ENCODE data around the gene SRCIN1. TPM values are rescaled to one million over a fixed set of nuclear protein-coding genes. Genes with fewer than 3 reads are reported as not detected.

SRCIN1 gene
- total RNA-seq, 1 experiment from 2014 or later = 6.9 TPM

GRCh38 chr17:38511150-38512108 is 94.3 kb downstream of the SRCIN1 start:
- Histone ChIP-seq H3K27me3 (ENCODE audit: insufficient read depth, low read length) (no peaks in the 10 kb centered on the region; the same call in 1 of the 2 replicates), H3K79me2 (ENCODE audit: insufficient read depth, low read length) (no peaks in the 10 kb centered on the region), H3K23me2 (ENCODE audit: insufficient read length, low read depth, low read length, poor library complexity, severe bottlenecking) (peaks cover 18% of the 10 kb centered on the region), H3K23ac (ENCODE audit: insufficient read length, low read depth, low read length) (no peak overlapping the region), H2BK120ac (ENCODE audit: low read depth, low read length, poor library complexity, severe bottlenecking) (no peak overlapping the region), H3K79me1 (ENCODE audit: insufficient read depth, low read depth, low read length, poor library complexity, severe bottlenecking) (no peaks in the 10 kb centered on the region), H4K20me1 (ENCODE audit: control insufficient read depth, insufficient read depth, insufficient read length) (no peaks in the 10 kb centered on the region), H2BK12ac (ENCODE audit: insufficient read length, low read depth, low read length) (no peak overlapping the region), H2AFZ (ENCODE audit: low read length) (no peak overlapping the region), H2BK20ac (ENCODE audit: low read depth, low read length, poor library complexity, severe bottlenecking) (no peak overlapping the region), H2AK5ac (ENCODE audit: insufficient read length, low read length) (no peak overlapping the region), H4K91ac (ENCODE audit: insufficient read length, low read depth, low read length) (no peak overlapping the region), H2BK5ac (ENCODE audit: insufficient read length, low read length) (no peak overlapping the region), H3K18ac (ENCODE audit: insufficient read length, low read depth, low read length) (no peak overlapping the region), H3K9me3 (ENCODE audit: control insufficient read depth, low read depth, low read length) (no peaks in the 10 kb centered on the region), H3K9ac (ENCODE audit: extremely low read depth, insufficient read length, low read length) (no peak overlapping the region), H4K5ac (ENCODE audit: insufficient read length, low read depth, low read length) (no peak overlapping the region), H3K27ac (ENCODE audit: insufficient read length, low read depth, low read length) (no peak overlapping the region), H3K14ac (ENCODE audit: insufficient read depth, low read length) (peak overlapping the region; percentile 20; the same call in 1 of the 2 replicates), H3K4me2 (ENCODE audit: insufficient read depth, insufficient read length, low read length) (peak overlapping the region; percentile 67), H3K4ac (ENCODE audit: low read depth, low read length) (no peak overlapping the region), H3T11ph (ENCODE audit: low read length) (no peak overlapping the region), H4K8ac (replicated peaks; ENCODE audit: insufficient read length, low read depth, low read length) (no peak overlapping the region), H3K4me1 (ENCODE audit: insufficient read depth, low read length) (peaks cover 8% of the 10 kb centered on the region; the same call in 1 of the 2 replicates), H3K56ac (ENCODE audit: insufficient read length, low read depth, low read length) (no peak overlapping the region), H2BK15ac (ENCODE audit: low read depth, low read length) (no peak overlapping the region)
- H3K4me1 Mint-ChIP-seq = peaks cover 35 to 39% of the 10 kb centered on the region in 2 experiments
- peaks cover 0 to 3% of the 10 kb centered on the region in 2 experiments; a peak in 1 of 5 replicates for H3K9me3 Mint-ChIP-seq
- WGBS (ENCODE audit: extremely low coverage, insufficient read length, low lambda C conversion rate) = no CpG with 5 or more reads among the region's 15 CpGs
- H3K27me3 Mint-ChIP-seq (ENCODE audit: low read depth) = peaks cover 47% of the 10 kb centered on the region
- no peak for DNase-seq
- TF ChIP-seq, protein P1, sequence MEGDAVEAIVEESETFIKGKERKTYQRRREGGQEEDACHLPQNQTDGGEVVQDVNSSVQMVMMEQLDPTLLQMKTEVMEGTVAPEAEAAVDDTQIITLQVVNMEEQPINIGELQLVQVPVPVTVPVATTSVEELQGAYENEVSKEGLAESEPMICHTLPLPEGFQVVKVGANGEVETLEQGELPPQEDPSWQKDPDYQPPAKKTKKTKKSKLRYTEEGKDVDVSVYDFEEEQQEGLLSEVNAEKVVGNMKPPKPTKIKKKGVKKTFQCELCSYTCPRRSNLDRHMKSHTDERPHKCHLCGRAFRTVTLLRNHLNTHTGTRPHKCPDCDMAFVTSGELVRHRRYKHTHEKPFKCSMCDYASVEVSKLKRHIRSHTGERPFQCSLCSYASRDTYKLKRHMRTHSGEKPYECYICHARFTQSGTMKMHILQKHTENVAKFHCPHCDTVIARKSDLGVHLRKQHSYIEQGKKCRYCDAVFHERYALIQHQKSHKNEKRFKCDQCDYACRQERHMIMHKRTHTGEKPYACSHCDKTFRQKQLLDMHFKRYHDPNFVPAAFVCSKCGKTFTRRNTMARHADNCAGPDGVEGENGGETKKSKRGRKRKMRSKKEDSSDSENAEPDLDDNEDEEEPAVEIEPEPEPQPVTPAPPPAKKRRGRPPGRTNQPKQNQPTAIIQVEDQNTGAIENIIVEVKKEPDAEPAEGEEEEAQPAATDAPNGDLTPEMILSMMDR (conservative IDR thresholded peaks at IDR 0.05) = no peak
- no peak overlapping the region; a peak in 1 of 7 replicates for H3K27ac Mint-ChIP-seq
- H3K4me3 Mint-ChIP-seq = peak overlapping the region; percentile 56 to 78
- H3K36me3 Mint-ChIP-seq (ENCODE audit: insufficient read depth in 1 of 3, low read depth in 3 of 3) = peaks cover 0 to 8% (median 0%) of the 10 kb centered on the region in 3 experiments; a peak in 4 of 7 replicates

Data from H9 (cell line).